Measurements from ENCODE around the gene NFATC2IP. TPM values are rescaled to one million over a fixed set of nuclear protein-coding genes. Genes with fewer than 3 reads are reported as not detected.
"Not testable (repeated sequence)": the region's sequence is repeated elsewhere in the genome, so short reads cannot be mapped to it uniquely, and the experiment has no call there.

NFATC2IP gene
- polyA plus RNA-seq, 4 donors = 30.7 to 40.7 (median 33.2) TPM

GRCh38 chr16:28990375-28991040 is 39.8 kb downstream of the NFATC2IP start:
- no peak for DNase-seq (ENCODE audit: low read depth in 4 of 4, low spot score in 3 of 4)

GRCh38 chr16:28991687-28992086 is 41.0 kb downstream of the NFATC2IP start:
- no peak for DNase-seq (ENCODE audit: low read depth in 4 of 4, low spot score in 3 of 4)

- no peak for DNase-seq (ENCODE audit: low read depth in 4 of 4, low spot score in 3 of 4)
These were observed 41.8 kb downstream of the NFATC2IP start for GRCh38 chr16:28992496-28992895.

- no peak for DNase-seq (ENCODE audit: low read depth in 4 of 4, low spot score in 3 of 4)
These were observed 48.1 kb downstream of the NFATC2IP start for GRCh38 chr16:28998837-28999236.

GRCh38 chr16:28999577-28999976 is 48.8 kb downstream of the NFATC2IP start:
- no peak for DNase-seq (ENCODE audit: low read depth in 4 of 4, low spot score in 3 of 4)

GRCh38 chr16:29000019-29000418 is 49.3 kb downstream of the NFATC2IP start:
- DNase-seq (ENCODE audit: low read depth in 4 of 4, low spot score in 3 of 4) = no peak

- DNase-seq (ENCODE audit: low read depth in 4 of 4, low spot score in 3 of 4) = not testable (repeated sequence)
These were observed 53.9 kb downstream of the NFATC2IP start for GRCh38 chr16:29004496-29005139.

GRCh38 chr16:29007730-29008593 is 57.2 kb downstream of the NFATC2IP start:
- no peak for DNase-seq (ENCODE audit: low read depth in 4 of 4, low spot score in 3 of 4)

- no peak for DNase-seq (ENCODE audit: low read depth in 4 of 4, low spot score in 3 of 4)
These were observed 58.5 kb downstream of the NFATC2IP start for GRCh38 chr16:29009050-29009837.

GRCh38 chr16:29009838-29010166 is 59.1 kb downstream of the NFATC2IP start:
- no peak for DNase-seq (ENCODE audit: low read depth in 4 of 4, low spot score in 3 of 4)

GRCh38 chr16:29011112-29011511 is 60.4 kb downstream of the NFATC2IP start:
- no peak for DNase-seq (ENCODE audit: low read depth in 4 of 4, low spot score in 3 of 4)

- no peak for DNase-seq (ENCODE audit: low read depth in 4 of 4, low spot score in 3 of 4)
These were observed 61.1 kb downstream of the NFATC2IP start for GRCh38 chr16:29011851-29012250.

- no peak for DNase-seq (ENCODE audit: low read depth in 4 of 4, low spot score in 3 of 4)
These were observed 62.3 kb downstream of the NFATC2IP start for GRCh38 chr16:29012913-29013553.

- DNase-seq (ENCODE audit: low read depth in 4 of 4, low spot score in 3 of 4) = no peak
These were observed 63.9 kb downstream of the NFATC2IP start for GRCh38 chr16:29014561-29015069.

Other genes starting within 250 kb of the NFATC2IP start
- gene EIF3C, start 239.5 kb upstream of the NFATC2IP start, polyA plus RNA-seq (ENCODE audit: insufficient read length in 4 of 4) = 100 to 1,000 TPM; 402 to 594 (median 528) TPM
- gene NPIPB9, start 199.2 kb upstream of the NFATC2IP start, polyA plus RNA-seq (ENCODE audit: insufficient read length in 4 of 4) = 1 to 10 TPM in 3 of 4 donors, under 1 TPM in 1; 1.00 to 2.0 (median 1.3) TPM
- gene ATXN2L, start 127.9 kb upstream of the NFATC2IP start, polyA plus RNA-seq (ENCODE audit: insufficient read length in 4 of 4) = 100 to 1,000 TPM in 2 of 4 donors, 10 to 100 TPM in 2; 92.5 to 130 (median 105) TPM
- 100 to 1,000 TPM; 201 to 235 (median 207) TPM for gene TUFM, start 104.6 kb upstream of the NFATC2IP start, polyA plus RNA-seq (ENCODE audit: insufficient read length in 4 of 4)
- 10 to 100 TPM; 61.7 to 80.0 (median 62.6) TPM for gene SH2B1, start 87.1 kb upstream of the NFATC2IP start, polyA plus RNA-seq (ENCODE audit: insufficient read length in 4 of 4)
- 1 to 10 TPM; 3.0 to 5.0 (median 4.1) TPM for gene ATP2A1, start 72.4 kb upstream of the NFATC2IP start, polyA plus RNA-seq (ENCODE audit: insufficient read length in 4 of 4)
- gene RABEP2, start 25.7 kb upstream of the NFATC2IP start, polyA plus RNA-seq (ENCODE audit: insufficient read length in 4 of 4) = 10 to 100 TPM; 17.7 to 25.8 (median 18.9) TPM
- 1 to 10 TPM; 3.3 to 5.3 (median 3.9) TPM for gene CD19, start 19.0 kb upstream of the NFATC2IP start, polyA plus RNA-seq (ENCODE audit: insufficient read length in 4 of 4)
- gene SPNS1, start 23.8 kb downstream of the NFATC2IP start, polyA plus RNA-seq (ENCODE audit: insufficient read length in 4 of 4) = 10 to 100 TPM; 38.8 to 61.7 (median 41.5) TPM
- 10 to 100 TPM in 1 of 4 donors, 1 to 10 TPM in 3; 4.5 to 10.1 (median 5.7) TPM for gene LAT, start 34.1 kb downstream of the NFATC2IP start, polyA plus RNA-seq (ENCODE audit: insufficient read length in 4 of 4)